NCI-H2107 (cell line): Measurements from ENCODE around the gene RPL27.

Experiments used
- DNase-seq: peaks from one replicate; lab custom pipeline; 2025; lab: John Stamatoyannopoulos, UW

Gene RPL27

DNA sequence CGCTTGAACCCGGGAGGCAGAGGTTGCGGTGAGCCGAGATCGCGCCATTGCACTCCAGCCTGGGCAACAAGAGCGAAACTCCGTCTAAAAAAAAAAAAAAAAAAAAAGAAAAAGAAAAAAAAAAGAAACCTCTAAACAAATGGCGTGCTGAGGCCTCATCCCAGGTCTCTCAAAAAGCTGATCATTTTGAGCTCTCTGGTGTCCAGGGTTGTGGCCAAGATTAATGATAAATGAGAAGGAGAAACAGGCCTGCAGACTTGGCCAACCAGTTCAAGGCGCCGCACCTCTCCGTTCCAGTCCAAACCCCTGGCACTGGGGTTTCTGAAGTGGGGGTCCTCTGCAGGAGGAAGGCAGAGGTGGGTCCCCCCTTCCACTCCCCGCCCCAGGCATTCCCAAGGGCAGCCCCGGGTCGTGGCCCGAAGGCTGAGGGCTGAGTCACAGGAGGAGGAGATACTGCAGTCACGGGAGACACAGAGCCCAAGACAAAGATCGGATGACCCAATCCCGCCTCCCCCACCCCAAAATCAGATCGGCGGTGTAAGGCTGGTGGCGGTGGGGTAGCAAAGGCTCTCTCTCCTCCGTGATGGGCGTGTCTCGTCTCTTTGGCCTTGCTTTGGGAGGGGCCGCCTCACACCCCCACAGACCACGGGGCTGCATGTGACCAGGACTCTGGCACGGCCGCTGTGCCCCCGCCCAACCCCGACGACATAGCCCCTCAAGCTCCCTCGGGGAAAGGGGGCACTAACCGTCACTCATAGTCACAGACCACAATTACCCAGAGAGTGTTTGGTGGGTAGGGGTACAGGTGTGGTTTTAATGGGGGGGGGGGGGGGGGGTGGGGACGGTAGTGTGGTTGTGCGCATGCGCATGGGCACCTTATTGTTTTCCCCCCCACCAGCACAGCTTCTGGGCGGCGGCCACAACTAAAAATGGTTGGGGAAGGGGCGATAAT, 22.8 kb downstream of the RPL27 start:
- DNase-seq, result no peak

DNA sequence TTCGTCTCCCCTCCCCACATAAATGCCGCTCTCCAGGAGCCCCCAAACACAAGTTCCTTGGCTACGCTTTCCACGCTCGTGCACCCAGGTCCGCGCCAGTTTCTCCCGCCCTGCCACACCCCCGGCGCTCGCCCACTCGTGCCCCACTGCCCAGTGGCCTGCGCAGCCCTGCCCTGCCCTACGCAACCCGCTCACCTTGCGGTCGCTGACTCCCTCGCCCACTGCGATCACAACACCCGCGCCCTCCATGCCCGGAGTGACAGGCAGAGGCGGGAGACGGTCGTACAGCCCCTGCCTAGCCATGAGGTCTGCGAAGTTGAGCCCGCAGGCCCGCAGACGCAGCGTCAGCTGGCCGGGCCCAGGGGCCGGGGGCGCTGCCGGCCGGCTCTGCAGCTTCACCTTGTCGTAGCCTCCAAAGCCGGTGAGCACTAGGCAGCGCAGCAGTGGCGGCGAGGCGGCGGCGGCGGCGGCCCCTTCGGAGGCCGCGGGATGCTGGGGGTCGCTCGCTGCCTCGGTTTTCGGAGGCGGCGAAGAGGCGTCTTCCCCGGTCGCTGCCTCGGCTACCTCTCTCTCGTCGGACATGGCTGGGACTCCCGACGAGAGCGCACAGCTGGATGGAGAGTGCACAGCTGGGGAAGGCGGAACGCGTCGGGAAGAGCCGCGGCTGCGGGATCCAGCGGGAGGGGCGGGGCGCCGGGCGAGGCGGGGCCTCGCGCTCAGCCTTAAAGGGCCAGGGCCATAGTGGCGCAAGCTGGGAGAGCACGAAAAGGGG, 23.7 kb downstream of the RPL27 start, which contains the start of gene VAT1:
VAT1 (minus strand) TSS at position 645 of the 772 bp plus-strand sequence; CDS start at position 582, 63 bp downstream.
- DNase-seq, result peak; percentile 21

DNA sequence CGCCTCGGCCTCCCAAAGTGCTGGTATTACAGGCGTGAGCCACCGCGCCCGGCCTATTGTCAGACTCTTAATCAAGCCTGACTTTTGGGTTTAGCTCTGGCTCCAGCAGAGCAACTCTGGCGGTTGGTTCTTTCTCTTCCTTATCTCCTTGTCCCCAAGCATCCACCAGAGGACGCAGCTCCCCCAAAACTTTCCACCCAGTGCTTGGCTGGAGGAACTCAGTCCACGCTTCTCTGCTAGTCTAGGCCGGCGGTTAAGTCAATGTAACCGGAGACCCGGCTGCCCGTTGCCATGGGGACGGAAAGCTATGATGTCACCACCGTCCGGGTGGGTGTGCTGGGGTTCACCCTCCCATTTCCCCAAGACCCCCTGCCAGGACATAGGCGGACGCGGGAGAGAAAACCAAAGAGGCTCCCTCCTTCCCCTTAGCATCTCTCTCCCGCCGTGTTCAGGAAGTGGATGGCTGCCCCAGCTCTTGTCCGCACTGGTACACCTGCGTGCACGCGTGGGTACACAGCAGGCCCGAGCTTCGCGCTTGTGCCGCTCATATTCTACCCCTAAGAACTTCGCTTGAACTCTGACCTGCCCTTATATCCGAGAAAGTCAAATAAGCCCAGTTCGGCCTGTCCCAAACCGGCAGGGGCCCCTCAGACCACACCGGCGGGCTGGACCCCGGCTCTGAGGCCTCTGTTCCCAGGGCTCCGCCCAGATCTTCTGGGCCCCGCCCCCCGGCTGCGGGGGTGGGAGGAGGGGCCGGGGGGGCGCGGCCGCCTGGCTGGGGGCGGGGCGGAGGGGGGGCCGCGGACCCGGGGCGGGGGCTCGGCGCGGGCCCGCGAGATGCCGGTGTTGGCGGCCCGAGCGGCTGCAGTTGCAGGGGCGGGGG, 26.4 kb downstream of the RPL27 start, which contains the start of gene RND2:
RND2 (plus strand) TSS at position 825 of the 883 bp plus-strand sequence. CDS start 117 bp downstream, outside the sequence.
- peak; percentile 75 for DNase-seq

DNA sequence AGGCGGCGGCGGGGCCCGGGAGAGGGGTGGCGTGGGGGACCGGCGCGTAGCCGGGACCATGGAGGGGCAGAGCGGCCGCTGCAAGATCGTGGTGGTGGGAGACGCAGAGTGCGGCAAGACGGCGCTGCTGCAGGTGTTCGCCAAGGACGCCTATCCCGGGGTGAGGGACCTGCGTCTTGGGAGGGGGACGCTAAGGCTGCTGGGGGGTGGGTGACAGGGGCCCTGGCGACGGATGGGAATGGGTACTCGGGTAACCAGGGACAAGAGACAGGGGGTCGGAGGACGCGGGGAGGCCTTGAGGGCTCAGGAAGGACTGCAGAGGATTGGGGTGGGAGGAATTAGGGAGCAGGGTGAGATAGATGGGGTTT, 27.1 kb downstream of the RPL27 start:
- DNase-seq, result no peak

DNA sequence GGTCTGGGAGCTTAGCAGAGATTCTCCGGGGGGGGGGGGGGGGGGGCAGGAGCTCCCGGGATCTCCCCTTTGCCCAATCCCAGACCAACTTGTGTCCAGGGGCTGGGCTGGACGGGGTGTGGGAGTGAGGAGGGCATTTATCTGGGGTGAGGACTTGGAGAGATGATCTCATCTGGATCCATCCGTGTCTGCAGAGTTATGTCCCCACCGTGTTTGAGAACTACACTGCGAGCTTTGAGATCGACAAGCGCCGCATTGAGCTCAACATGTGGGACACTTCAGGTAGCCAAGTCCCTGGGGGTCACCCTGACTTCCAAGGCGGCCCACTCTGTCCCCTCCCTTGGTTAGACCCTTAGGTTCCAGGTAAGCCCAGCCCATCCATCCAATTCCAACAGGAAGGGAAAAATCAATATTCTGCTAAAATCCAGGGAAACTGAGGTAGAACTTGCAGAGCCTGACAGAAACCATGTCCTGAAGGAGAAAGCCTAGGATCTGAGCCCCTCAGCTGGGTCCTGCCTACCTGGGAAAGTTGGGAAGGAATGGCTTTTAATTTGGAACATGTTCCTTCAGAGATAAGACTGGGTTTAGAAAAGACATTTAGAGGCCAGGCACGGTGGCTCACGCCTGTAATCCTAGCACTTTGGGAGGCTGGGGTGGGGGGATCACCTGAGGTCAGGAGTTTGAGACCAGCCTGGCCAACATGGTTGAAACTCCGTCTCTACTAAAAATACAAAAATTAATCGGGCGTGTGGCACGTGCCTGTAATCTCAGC, 27.7 kb downstream of the RPL27 start:
- no peak for DNase-seq

DNA sequence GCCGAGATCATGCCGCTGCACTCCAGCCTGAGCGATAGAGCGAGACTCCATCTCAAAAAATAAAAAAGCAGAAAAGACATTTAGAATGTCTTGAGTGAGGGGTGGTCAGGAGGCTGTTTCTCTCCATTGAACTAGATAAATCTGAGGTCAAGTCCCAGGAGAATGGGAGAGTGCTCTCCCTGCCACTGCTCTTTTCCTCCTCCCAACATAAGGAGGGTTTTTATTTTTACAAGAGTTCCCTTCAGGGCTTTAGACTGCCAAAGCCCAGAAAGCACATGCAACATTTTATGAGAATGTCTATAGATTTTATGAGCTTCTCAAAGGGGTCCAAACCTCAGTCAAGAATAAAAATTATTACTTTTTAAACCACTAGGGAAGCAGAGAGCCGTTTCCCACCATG, 28.4 kb downstream of the RPL27 start:
- DNase-seq, result no peak

DNA sequence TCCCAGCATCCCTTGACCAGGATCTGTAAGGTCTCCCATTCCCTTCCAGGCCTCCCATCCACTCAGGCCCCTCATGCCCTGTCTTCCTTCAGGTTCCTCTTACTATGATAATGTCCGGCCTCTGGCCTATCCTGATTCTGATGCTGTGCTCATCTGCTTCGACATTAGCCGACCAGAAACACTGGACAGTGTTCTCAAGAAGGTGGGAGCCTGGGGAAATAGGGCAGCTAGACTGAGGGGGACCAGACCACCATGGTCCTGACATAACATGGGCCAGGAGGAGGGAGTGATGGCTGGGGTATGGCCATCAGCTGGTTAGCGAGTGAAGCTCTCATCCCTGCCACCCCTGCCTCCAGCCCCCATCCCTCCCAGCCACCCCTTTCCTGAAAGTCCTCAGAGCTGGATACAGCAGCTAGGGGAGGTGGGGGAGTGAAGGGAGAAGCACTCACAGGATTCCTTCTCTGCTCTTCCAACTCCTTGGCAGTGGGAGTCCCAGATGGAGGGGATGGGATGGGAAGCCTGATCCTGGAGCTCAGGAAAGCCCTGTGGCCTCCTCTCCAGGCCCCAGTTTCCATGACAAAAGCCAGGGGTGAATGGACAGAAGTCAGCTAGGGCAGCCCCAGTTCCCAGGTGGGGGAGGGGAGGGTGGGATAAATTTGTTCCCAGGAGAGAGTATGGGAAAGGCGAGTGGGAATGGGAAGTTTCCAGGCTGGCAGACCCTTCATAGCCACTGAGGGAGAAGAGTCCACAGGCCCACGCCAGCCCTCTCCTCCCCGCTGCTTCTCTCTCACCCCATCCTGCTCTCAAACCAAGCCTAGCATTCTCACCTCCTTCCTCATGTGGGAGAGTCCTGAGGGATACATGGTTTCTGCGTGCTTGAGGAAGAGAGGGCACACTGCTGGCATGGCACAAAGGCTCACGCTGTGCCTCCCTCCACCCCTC, 29.1 kb downstream of the RPL27 start:
- DNase-seq, result no peak

DNA sequence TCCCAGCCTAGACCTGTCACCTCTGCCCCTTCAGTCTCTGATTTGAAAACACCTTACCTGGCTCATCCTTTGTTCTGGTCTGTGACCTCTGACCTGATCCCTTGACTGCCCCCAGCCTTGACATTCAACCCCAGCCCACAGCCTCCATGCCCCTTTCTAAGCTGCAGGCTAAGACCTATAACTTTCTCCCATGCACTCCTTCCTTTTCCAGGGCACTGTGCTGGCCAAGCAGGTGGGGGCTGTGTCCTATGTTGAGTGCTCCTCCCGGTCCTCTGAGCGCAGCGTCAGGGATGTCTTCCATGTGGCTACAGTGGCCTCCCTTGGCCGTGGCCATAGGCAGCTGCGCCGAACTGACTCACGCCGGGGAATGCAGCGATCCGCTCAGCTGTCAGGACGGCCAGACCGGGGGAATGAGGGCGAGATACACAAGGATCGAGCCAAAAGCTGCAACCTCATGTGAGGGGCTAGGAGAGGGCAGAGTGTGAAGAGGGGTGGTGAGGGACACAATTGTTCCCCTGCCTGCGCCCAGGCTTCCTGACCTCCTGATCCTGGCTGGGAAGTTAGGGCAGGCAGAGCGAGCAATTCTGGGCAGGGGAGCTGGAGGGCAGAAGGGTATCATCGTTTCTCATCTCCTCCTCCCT, 30.1 kb downstream of the RPL27 start:
- DNase-seq, result no peak

DNA sequence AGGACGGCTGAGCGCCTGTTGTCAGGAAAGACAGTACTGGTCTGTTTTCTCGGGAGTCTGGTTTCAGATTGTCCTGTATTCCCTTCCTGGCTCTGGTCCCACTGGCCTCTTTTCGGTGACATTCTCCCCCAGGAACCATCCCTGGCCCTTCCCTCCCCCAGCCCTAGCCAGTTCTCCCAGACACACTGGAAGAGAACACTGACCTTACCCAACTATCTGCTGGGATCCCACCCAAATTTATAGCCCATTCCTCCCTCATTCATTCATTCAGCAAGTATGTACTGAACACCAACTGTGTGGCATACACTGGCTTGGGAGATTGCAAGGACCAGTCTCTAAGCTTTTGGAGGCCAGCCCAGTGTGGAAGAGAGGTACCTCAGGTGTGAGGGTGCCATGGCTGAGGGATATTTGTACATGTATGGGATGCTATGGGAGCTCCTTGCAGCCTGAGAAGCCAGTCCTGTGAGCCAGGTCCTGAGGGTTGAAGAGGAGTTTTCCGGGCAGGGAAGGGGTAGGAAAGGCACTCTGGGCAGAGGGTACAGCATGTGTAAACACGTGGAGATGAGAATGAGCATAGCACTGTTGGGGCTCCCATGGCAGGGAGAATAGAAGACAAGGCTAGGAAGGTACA, 32.0 kb downstream of the RPL27 start:
- no peak for DNase-seq

DNA sequence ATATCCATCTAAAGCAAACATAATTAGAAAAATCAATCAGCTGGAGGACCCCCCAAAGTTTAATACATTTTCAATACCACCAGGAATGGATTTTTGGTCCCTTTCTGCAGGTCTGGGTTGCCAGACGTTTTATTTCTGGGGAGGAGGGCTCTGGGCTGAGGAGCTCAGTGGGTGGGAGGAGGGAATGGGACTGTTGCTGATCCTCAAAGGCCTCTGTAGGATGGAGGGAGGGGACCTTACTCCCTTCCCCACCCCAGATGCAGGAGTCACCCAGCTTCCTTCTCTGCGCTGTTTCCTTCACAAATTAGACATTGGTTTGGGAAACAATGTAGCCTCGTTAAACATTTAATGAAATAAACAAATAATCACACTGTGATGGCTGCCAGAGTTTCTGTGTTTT, 33.4 kb downstream of the RPL27 start:
- DNase-seq, result no peak

DNA sequence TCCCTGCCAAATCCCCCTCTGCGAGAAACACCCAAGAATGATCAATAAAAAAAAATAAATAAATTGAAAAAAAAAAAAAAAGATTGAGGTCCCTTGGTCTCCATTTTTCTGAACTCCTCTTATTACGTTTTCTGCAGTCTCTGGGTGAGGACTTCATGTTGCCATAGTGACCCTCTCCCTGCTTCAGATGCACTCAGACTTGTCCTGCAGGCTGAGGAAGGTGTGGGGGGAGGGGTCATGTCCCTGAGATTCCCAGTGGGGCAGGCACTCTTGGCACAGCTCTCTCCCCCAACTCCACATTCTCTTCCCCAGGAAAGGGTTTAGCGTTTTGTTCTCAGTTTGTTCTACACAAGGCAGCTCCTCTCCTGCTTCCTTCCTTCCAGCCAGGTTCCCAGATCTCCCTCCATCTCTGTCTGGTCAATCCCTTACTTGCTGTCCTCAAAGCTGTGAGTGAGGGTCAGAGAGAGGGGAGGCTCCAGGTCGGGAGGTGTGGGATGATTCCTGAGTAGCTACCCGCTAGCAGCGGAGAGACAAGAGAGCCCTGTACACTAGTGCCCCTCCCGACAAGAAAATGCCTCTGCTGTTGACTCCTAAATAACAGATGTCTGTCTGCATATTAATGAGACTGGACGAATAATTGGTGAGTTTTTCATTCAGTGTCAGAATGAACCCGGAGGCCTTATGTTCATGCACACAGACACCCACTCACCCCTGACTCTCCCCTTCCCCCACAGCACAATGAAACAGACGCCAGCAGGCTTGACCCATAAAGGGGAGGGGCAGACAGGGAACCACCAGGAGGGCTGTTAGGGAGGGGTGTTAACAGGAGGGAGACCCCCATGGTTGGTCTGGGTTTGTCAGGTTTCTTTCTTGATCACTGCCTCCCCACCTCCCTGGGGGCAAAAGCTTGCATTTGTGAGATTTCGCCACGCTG, 36.0 kb downstream of the RPL27 start:
- no peak for DNase-seq

DNA sequence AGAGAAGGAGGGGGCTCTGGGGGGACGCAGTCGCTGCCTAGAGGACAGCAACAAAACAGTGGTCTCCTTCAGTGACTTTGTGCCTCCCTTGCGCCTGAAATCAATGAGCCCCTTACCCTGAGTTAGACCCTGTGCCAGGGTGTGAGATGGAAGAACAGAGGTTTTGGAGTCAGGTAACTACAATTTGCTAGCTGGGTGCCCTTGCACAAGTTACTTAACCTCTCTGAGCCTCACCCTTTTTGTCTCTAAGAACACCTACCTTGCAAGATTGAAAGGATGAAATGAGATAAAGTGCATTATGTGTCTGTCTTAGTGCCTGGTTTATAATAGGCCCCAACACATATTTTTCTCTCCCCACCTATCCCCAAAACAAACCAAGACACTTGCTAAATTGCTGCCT, 36.7 kb downstream of the RPL27 start:
- DNase-seq, result no peak

DNA sequence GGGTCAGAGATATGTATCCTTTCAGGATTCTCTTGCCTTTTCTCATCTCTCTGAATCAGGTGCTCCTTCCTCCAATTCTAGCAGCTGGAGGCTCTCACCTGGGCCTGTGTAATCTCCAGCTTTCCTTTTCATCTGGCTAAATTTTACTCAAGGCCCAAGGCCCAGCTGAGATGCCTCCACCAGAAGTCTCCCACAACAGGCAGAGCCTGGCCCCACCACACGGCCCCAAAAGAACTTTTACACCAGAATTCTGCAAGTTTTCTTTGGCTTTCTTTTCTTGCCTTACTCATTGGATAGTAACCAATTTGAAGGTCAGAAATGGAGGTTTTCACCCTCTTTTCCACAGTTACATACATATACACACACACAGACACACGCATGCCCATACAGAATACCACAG, 41.4 kb downstream of the RPL27 start:
- no peak for DNase-seq

DNA sequence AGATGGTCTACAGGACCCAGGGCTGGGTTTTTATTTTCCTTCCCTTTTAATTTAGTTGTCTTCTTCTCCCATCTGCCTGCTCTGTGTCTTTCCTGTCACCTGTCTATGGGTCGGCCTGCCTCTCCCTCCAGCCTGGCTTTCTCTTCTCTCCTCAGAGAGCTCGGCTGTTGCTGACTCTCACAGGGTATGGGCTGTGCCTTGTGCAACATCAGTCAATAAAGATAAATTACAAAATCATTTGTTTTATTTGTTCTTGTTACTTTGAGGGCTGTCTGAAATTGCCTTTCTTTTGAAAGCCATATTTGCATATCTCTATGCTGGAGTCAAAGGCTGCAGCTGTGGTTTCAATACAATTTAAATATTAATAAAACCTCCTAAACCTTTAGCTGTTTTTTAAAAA, 42.4 kb downstream of the RPL27 start:
- no peak for DNase-seq

DNA sequence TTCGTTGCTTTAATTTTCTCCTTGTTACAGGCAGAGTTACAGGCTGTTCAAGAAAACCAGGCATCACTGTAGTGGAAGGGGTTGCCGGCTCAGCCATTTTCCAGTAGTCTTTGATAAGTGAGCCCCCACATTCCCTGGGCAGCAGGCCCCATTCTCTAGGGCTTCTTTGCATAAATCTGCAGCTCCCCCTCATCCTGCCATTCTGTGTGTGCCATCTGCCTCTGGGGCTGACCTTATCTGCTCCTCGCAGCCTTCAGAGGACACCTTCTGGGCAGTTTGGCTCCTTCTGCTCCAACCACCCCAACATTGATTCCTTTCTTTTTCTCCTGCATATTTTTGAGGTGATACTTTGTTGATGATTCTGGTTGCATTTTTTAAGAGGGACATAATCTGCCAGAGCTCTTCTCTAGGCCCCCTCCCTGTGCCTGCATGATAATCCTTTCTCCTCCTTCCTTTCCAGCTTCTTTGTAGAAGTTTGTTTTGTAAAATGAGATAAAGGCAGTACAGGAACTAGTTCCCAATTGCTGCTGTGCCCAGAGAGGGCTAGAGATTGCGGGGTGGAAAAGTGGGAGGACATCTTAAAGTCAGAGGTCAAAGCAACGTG, 43.9 kb downstream of the RPL27 start:
- no peak for DNase-seq

DNA sequence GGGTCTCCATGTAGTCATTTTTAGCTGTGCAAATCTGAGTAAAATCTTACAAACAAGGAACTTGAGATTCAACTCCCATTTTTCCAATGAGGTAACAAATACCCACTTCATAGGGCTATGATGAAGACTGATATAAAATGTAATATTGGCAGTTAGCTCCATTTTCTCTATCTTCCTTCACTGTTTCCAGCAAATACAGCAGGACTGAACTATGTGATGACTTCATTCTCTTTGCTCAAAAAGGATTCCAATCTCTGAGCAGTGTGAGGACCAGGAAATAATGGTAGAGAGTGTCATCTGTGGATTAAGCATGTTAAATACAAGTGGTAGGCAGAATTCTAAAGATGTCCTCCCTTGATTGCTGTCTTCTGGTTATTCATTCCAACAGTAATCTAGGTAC, 45.1 kb downstream of the RPL27 start:
- DNase-seq, result no peak

DNA sequence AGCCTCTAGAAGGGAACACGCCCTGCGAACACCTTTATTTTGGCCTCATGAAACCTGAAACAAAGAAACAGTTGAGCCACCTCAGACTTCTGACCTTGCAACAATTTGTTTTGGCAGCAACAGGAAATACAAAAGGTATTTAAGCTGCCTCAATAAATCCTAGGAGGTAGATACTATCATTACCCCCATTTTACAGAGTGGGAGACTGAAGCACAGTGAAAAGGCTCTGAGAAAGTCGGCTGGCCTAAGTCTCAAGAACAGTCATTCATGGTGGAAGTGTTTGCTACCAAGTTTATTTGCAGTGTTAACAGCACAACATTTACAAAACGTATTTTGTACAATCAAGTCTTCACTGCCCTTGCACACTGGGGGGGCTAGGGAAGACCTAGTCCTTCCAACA, 45.8 kb downstream of the RPL27 start:
- DNase-seq, result no peak

DNA sequence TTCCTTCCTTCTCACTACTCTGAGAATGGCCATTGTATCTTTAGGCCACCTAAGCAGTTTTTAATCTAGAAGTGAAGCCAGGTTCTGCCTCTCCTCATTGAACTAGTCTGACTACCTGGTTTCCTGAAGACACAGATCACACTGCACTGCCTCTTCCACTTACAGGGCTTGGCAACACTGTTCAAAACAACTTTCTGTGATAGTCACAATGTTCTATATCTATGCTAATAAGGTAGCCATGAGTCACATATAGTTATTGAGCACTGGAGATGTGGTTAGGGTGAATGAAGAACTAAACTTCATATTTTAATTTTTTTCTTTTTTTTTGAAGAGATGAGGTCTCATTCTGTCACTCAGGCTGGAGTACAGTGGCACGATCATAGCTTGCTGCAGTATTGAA, 53.8 kb downstream of the RPL27 start:
- no peak for DNase-seq
